T-helper 22 cell (primary cell): Measurements from ENCODE around the gene CDC27.
A peak's percentile ranks its signal among the peaks of the same experiment; 100 is the strongest.
"Not testable (repeated sequence)": the region's sequence is repeated elsewhere in the genome, so short reads cannot be mapped to it uniquely, and the experiment has no call there.

ENCODE experiments used
- DNase-seq: peaks from one replicate; pipeline ENCODE4 v3.0.0-alpha.2; 2020; ENCODE audit warnings: low read depth

The CDC27 gene

GRCh38 chr17:47188876-47189731 is at the start of gene CDC27:
CDC27 (minus strand) TSS chr17:47189295; CDS start chr17:47189172, 123 bp downstream.
- peak; percentile 97 for DNase-seq

GRCh38 chr17:47238321-47239010 is 49.4 kb upstream of the CDC27 start:
- DNase-seq = no peak

- no peak for DNase-seq
These were observed 48.7 kb upstream of the CDC27 start for GRCh38 chr17:47237841-47238240.

- no peak for DNase-seq
These were observed 46.8 kb upstream of the CDC27 start for GRCh38 chr17:47235923-47236322.

- no peak for DNase-seq
These were observed 46.4 kb upstream of the CDC27 start for GRCh38 chr17:47235506-47235905.

- DNase-seq = no peak
These were observed 43.4 kb upstream of the CDC27 start for GRCh38 chr17:47232465-47232864.

GRCh38 chr17:47231866-47232265 is 42.8 kb upstream of the CDC27 start:
- DNase-seq = no peak

GRCh38 chr17:47231334-47231733 is 42.2 kb upstream of the CDC27 start:
- no peak for DNase-seq

GRCh38 chr17:47230864-47231263 is 41.8 kb upstream of the CDC27 start:
- DNase-seq = no peak

GRCh38 chr17:47229535-47230443 is 40.7 kb upstream of the CDC27 start:
- DNase-seq = peak; percentile 35

- DNase-seq = no peak
These were observed 38.8 kb upstream of the CDC27 start for GRCh38 chr17:47227862-47228261.

- DNase-seq = no peak
These were observed 37.0 kb upstream of the CDC27 start for GRCh38 chr17:47225911-47226688.

- no peak for DNase-seq
These were observed 36.4 kb upstream of the CDC27 start for GRCh38 chr17:47225436-47225858.

GRCh38 chr17:47224966-47225365 is 35.9 kb upstream of the CDC27 start:
- no peak for DNase-seq

GRCh38 chr17:47224077-47224476 is 35.0 kb upstream of the CDC27 start:
- not testable (repeated sequence) for DNase-seq

GRCh38 chr17:47223460-47223859 is 34.4 kb upstream of the CDC27 start:
- DNase-seq = no peak

GRCh38 chr17:47223007-47223406 is 33.9 kb upstream of the CDC27 start:
- DNase-seq = no peak

- no peak for DNase-seq
These were observed 33.0 kb upstream of the CDC27 start for GRCh38 chr17:47222047-47222446.

GRCh38 chr17:47221154-47221553 is 32.1 kb upstream of the CDC27 start:
- DNase-seq = no peak

GRCh38 chr17:47220531-47220999 is 31.5 kb upstream of the CDC27 start:
- DNase-seq = no peak
